Activated naive CD8-positive, alpha-beta T cell treated with anti-CD3 and anti-CD28 coated beads, Interleukin-2, amount 50 U/mL, for 24 hours (primary cell): ENCODE results near the gene SYTL3.

Experiments
- ATAC-seq: fragments of 150-1000 bp; cut with Tn5 transposase; one replicate; pipeline ENCODE4 v1.10.0; 2021
- DNase-seq: peaks from one replicate; pipeline ENCODE4 v3.0.0; 2021
- H3K27ac Mint-ChIP-seq: one replicate; pipeline ENCODE4 v1.8.0; 2021; ENCODE audit warnings: mild to moderate bottlenecking, mixed read lengths
- H3K27me3 Mint-ChIP-seq: one replicate; pipeline ENCODE4 v1.8.0; 2021; ENCODE audit warnings: mixed read lengths
- H3K36me3 Mint-ChIP-seq: one replicate; pipeline ENCODE4 v1.8.0; 2021; ENCODE audit warnings: low read depth, mixed read lengths
- H3K4me1 Mint-ChIP-seq: one replicate; pipeline ENCODE4 v1.8.0; 2021; ENCODE audit warnings: mixed read lengths
- H3K4me3 Mint-ChIP-seq: one replicate; pipeline ENCODE4 v1.8.0; 2021; ENCODE audit warnings: mild to moderate bottlenecking, moderate library complexity, mixed read lengths
- H3K9me3 Mint-ChIP-seq: one replicate; pipeline ENCODE4 v1.8.0; 2021; ENCODE audit warnings: mixed read lengths

SYTL3 gene

DNA sequence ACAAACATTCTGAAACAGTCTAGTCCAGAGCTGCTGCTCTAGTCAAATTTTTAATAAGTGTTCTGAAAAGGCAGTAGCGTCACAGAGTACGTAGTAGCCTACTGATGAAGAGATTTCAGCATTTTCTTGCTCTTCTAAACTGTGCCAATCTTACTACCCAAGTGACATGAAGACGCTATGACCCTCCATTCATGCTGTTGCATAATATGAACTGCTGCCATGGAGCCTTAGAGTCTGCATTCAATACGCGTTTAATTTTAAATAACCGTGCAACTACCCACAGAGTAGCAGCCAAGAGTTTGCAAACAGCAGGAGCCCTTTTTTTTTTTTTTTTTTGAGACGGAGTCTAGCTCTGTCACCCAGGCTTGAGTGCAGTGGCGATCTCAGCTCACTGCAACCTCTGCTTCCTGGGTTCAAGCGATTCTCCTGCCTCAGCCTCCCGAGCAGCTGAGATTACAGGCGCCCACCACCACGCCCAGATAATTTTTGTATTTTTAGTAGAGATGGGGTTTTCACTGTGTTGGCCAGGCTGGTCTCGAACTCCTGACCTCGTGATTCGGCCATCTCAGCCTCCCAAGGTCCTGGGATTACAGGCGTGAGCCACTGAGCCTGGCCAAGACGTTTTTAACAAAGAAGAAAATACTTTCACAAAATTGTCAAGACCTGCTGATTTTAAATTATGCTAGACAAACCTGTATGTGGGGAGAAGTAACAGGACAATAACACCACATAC, 125.0 kb downstream of the SYTL3 start:
- no peak for DNase-seq
- Mint-ChIP-seq H3K27me3 (no peaks in the 10 kb centered on the region), H3K27ac (peak overlapping the region; percentile 35), H3K9me3 (no peaks in the 10 kb centered on the region), H3K36me3 (peaks cover 76% of the 10 kb centered on the region), H3K4me3 (no peak overlapping the region), H3K4me1 (peaks cover 60% of the 10 kb centered on the region)
- no peak for ATAC-seq

DNA sequence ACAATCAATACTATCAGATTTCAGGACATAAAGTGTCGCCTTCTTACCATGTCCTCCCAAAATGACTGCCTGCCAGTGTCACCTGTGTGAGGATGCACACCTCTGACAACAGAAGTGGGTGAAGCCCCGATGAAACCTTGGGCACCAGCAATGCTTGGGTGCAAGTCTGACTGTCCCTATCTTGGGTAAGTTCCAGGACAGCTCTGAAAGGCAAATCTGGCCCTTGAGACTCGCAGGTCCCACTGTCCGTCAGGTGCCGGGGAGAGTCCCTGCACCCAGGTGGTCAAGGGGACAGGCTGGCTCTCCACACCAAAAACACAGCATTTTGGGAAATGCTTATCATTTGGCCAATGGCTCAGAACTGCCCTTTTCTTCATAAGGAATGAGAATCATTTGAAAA, 126.0 kb downstream of the SYTL3 start:
- no peak overlapping the region for H3K27ac Mint-ChIP-seq

DNA sequence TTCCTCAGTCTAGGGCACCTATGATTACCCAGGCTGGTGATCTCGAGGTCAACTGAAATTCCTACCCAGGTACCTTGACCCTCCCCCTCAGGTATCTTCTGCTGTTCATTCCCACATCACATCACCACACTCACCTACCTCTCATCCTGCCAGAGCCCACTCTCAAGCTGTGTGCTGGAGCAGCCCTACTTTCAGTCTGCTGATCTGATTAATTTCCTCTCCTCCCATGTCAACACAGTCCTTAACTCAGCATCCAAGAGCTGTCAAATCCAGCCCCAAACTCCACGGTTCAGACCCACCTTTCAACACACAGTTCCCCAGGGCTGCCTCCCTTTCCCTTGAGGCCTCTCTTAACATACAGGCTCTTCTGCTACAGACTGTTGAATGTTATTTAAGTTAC, 126.9 kb downstream of the SYTL3 start:
- DNase-seq = no peak
- Mint-ChIP-seq H3K4me3 (no peak overlapping the region), H3K4me1 (peaks cover 52% of the 10 kb centered on the region), H3K36me3 (peaks cover 75% of the 10 kb centered on the region), H3K27ac (peak overlapping the region; percentile 59), H3K9me3 (no peaks in the 10 kb centered on the region), H3K27me3 (no peaks in the 10 kb centered on the region)
- no peak for ATAC-seq

More for the DNA sequence above, 126.0 kb downstream of the SYTL3 start:
- no peak for ATAC-seq
- Mint-ChIP-seq H3K4me3 (no peak overlapping the region), H3K36me3 (peaks cover 76% of the 10 kb centered on the region), H3K4me1 (peaks cover 56% of the 10 kb centered on the region), H3K9me3 (no peaks in the 10 kb centered on the region), H3K27me3 (no peaks in the 10 kb centered on the region)
- no peak for DNase-seq

- ATAC-seq (peak; percentile 33), DNase-seq (no peak)
- Mint-ChIP-seq H3K4me3 (no peak overlapping the region), H3K27me3 (no peaks in the 10 kb centered on the region), H3K4me1 (peaks cover 45% of the 10 kb centered on the region), H3K36me3 (peaks cover 74% of the 10 kb centered on the region), H3K27ac (peak overlapping the region; percentile 59), H3K9me3 (no peaks in the 10 kb centered on the region)
Measured at GRCh38 chr6:158777510-158777909, 127.7 kb downstream of the SYTL3 start.

- no peak for ATAC-seq
- peak overlapping the region; percentile 36 for H3K27ac Mint-ChIP-seq
- no peaks in the 10 kb centered on the region for H3K27me3 Mint-ChIP-seq
Measured at GRCh38 chr6:158778005-158778527, 128.2 kb downstream of the SYTL3 start.

DNA sequence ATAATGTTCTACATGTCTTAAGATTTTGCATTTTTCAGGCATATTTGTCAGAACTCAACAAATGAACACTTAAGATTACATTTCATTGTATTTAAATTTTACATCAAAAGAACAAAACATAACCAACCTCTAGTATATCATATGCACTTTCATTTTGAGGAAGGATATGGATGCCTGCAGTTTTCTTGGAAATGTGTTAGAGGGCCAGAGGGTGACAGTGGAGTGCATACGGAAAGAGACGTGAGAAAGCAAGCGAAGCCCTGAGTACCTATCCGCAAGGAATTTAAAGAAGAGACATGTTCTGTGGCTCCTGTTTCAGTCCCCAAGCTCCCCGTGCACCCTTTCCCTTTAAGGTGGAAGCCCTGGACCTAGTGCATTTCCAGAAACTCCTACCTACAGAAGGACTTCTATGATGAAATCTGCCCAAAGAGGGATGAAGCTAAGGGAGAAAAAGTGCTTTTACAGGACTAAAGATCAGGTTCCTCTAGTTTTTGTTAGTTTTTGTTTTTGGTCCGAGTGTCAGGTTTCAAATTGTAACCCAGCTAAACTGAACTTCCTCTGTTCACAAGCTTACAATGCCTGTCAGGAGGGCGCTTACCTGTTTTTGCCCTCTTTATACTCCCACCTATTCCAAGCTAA, 130.5 kb downstream of the SYTL3 start:
- no peaks in the 10 kb centered on the region for H3K9me3 Mint-ChIP-seq
- H3K4me1 Mint-ChIP-seq = peaks cover 23% of the 10 kb centered on the region
- peak overlapping the region; percentile 25 for H3K27ac Mint-ChIP-seq
- no peak for ATAC-seq
- H3K27me3 Mint-ChIP-seq = no peaks in the 10 kb centered on the region
- H3K36me3 Mint-ChIP-seq = peaks cover 84% of the 10 kb centered on the region
- DNase-seq = no peak
- H3K4me3 Mint-ChIP-seq = no peak overlapping the region

More at GRCh38 chr6:158778005-158778527, 128.2 kb downstream of the SYTL3 start:
- peaks cover 76% of the 10 kb centered on the region for H3K36me3 Mint-ChIP-seq
- H3K9me3 Mint-ChIP-seq = no peaks in the 10 kb centered on the region
- DNase-seq = no peak
- H3K4me1 Mint-ChIP-seq = peaks cover 39% of the 10 kb centered on the region
- no peak overlapping the region for H3K4me3 Mint-ChIP-seq

DNA sequence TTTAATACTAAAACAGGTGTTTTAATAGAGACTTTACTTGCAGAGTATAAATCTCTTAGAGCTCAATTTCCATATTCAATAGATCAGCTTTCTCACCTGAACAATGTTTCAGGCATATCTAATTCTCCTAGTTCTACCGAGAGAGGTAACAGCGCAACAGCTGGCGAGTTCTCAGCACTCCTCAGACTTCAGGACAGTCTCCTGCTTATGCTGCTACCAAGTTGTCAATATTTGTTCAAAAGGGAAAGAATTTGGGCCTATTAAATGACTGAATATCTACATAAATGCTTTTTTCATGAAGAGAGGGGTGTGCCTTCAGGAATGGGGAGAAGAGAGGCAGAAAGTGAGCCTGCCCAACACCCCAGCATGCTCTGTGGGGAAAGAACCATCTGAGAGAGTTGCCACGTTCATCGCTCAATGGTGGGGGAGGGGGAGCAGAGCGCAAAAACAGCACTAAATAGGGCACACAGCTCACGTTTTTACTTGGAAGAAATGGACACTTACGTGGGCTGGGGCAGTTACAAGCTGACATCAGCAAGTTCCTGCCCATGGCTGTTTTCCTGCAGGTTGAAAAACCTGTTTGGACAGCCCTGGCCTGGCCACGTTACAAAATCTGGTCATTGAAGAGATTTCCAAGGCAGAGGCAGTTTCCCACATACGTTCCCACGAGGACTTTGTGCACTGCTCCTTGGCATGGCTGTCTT, 131.3 kb downstream of the SYTL3 start:
- no peak for ATAC-seq
- DNase-seq = no peak
- no peaks in the 10 kb centered on the region for H3K27me3 Mint-ChIP-seq
- H3K9me3 Mint-ChIP-seq = no peaks in the 10 kb centered on the region
- H3K4me3 Mint-ChIP-seq = no peak overlapping the region
- H3K27ac Mint-ChIP-seq = peak overlapping the region; percentile 49
- peaks cover 23% of the 10 kb centered on the region for H3K4me1 Mint-ChIP-seq
- peaks cover 78% of the 10 kb centered on the region for H3K36me3 Mint-ChIP-seq

DNA sequence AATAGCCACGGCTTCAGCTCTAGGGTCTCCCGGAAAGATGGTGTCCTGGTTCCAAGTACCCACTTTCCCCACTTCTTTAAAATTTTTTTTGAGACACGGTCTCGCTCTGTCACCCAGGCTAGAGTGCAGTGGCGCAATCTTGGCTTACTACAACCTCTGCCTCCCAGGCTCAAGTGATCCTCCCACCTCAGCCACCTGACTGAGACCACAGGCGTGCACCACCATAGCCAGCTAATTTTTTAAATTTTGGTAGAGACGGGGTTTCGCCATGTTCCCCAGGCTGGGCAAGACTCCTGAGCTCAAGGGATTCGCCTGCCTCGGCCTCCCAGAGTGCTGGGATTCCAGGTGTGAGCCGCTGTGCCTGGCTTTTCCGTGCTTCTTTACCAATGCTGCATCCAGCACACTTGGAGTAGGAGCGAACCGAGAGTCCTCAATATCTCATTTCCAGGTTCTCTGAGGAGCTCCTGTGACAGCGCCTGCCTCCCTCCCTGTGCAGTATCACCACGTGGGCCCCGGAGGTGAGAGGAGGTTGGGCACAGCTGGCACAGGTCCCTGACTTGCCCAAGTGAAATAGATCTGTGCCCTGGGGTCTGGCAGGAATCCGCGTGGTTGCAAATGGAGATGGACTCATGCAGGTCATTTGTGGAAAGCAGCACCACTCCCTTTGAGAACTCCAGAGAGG, 132.0 kb downstream of the SYTL3 start:
- H3K27ac Mint-ChIP-seq = no peak overlapping the region
- ATAC-seq (no peak), DNase-seq (no peak)
- no peaks in the 10 kb centered on the region for H3K9me3 Mint-ChIP-seq
- no peak overlapping the region for H3K4me3 Mint-ChIP-seq
- H3K4me1 Mint-ChIP-seq = peaks cover 19% of the 10 kb centered on the region
- H3K27me3 Mint-ChIP-seq = no peaks in the 10 kb centered on the region
- peaks cover 79% of the 10 kb centered on the region for H3K36me3 Mint-ChIP-seq

GRCh38 chr6:158782432-158783166, 132.7 kb downstream of the SYTL3 start:
- H3K27me3 Mint-ChIP-seq = no peaks in the 10 kb centered on the region
- H3K4me1 Mint-ChIP-seq = peaks cover 18% of the 10 kb centered on the region
- no peak for DNase-seq
- no peak for ATAC-seq
- H3K4me3 Mint-ChIP-seq = no peak overlapping the region
- peaks cover 78% of the 10 kb centered on the region for H3K36me3 Mint-ChIP-seq
- H3K27ac Mint-ChIP-seq = no peak overlapping the region
- no peaks in the 10 kb centered on the region for H3K9me3 Mint-ChIP-seq

DNA sequence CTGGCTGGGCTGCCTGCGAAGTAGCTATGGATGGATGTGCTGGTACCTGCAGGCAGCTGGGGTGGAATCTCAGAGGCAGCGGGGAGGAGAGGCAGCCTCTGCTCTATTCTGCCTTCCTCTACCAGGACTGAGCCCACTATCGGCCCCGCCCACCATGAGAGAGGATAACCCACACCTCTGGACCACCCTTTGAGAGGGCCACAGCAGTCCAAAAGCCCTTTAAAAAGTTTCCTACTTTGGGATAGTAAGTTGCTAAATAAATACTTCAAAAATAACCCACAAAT, 133.3 kb downstream of the SYTL3 start:
- ATAC-seq (no peak), DNase-seq (no peak)
- H3K27ac Mint-ChIP-seq = no peak overlapping the region
- no peaks in the 10 kb centered on the region for H3K9me3 Mint-ChIP-seq
- peaks cover 76% of the 10 kb centered on the region for H3K36me3 Mint-ChIP-seq
- H3K4me3 Mint-ChIP-seq = no peak overlapping the region
- peaks cover 16% of the 10 kb centered on the region for H3K4me1 Mint-ChIP-seq
- no peaks in the 10 kb centered on the region for H3K27me3 Mint-ChIP-seq

DNA sequence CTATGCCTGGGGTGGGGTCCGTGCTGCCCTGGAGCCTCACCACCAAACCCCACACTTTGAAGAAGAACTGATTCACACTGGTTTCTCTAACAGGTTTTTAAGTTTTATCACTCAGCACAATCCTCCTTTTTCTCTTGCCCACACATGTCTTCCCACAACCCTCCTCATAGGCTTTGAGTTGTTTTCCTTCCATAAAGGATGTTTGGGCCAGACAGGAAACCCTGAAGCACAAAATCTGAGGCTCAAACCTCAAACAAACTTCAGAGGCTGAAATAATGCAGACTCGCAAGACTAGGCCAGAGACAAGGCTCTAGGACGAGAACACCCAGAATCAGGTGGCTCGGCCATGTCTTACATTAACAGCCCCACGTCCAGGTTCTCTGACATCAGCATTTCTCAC, 134.0 kb downstream of the SYTL3 start:
- no peak for ATAC-seq
- DNase-seq = no peak
- no peak overlapping the region for H3K27ac Mint-ChIP-seq
- H3K4me1 Mint-ChIP-seq = peaks cover 16% of the 10 kb centered on the region
- peaks cover 73% of the 10 kb centered on the region for H3K36me3 Mint-ChIP-seq
- H3K4me3 Mint-ChIP-seq = no peak overlapping the region
- no peaks in the 10 kb centered on the region for H3K27me3 Mint-ChIP-seq
- H3K9me3 Mint-ChIP-seq = no peaks in the 10 kb centered on the region

- DNase-seq = no peak
- Mint-ChIP-seq H3K27me3 (no peaks in the 10 kb centered on the region), H3K4me1 (peaks cover 18% of the 10 kb centered on the region), H3K36me3 (peaks cover 75% of the 10 kb centered on the region), H3K27ac (no peak overlapping the region), H3K4me3 (no peak overlapping the region), H3K9me3 (no peaks in the 10 kb centered on the region)
- no peak for ATAC-seq
Measured at GRCh38 chr6:158784505-158784904, 134.7 kb downstream of the SYTL3 start.

DNA sequence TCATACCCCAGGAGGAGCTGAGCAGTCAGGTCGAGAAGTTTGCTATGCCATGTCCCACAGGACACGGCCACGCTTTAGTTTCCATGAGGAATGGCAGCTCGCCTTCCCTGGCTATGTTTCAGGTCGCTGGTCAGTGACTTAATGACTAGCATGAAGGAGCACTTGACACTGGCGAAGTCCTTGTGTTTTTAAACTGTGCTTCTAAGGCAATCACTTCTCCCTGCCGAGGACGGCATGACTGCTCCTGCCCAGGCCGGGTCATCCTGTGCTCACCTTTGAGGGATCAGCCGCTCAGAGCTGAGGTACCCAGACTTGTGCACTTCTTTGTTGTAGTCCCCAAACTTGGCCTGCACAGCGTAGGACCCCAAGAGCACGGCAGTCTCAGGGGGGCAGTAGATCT, 135.2 kb downstream of the SYTL3 start:
- H3K9me3 Mint-ChIP-seq = no peaks in the 10 kb centered on the region

More for the DNA sequence above, 135.2 kb downstream of the SYTL3 start:
- Mint-ChIP-seq H3K36me3 (peaks cover 78% of the 10 kb centered on the region), H3K4me3 (no peak overlapping the region), H3K4me1 (peaks cover 23% of the 10 kb centered on the region), H3K27ac (no peak overlapping the region), H3K27me3 (no peaks in the 10 kb centered on the region)
- DNase-seq (no peak), ATAC-seq (no peak)
